GM21360 (cell line): ENCODE results near the gene ZNF497.
"Not testable (repeated sequence)": the region's sequence is repeated elsewhere in the genome, so short reads cannot be mapped to it uniquely, and the experiment has no call there.

Source experiments
- ATAC-seq: cut with Tn5 transposase; IDR thresholded peaks from one replicate; pipeline ENCODE4 v1.9.1; 2021; ENCODE audit warnings: mild to moderate bottlenecking, moderate library complexity; ENCODE audit not compliant: unreplicated experiment

Gene ZNF497

DNA sequence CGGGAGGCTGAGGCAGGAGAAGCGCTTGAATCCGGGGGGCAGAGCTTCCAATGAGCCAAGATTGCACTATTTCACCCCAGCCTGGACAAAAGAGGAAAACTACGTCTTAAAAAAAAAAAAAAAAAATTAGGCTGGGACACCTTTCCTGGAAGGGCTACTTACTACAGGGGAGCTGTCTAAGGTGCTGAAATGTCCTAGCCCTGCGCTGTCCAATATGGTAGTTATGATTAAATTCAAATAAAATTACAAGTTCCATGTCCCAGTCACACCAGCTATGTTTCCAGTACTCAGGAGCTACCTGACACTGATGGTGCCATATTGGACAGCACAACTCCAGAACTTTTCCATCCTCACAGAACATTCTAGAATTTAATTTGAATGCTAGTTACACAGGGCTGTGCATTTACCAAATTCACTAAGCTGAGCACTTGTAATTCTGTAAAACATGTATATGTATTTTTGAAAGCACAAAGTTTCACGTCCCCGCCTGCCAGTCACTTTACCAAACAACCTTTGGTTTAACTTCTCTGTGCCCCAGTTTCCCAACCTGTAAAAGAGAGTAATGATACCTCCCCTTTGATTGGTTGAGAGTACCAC lies 45.0 kb downstream of the ZNF497 start:
- ATAC-seq = no peak

DNA sequence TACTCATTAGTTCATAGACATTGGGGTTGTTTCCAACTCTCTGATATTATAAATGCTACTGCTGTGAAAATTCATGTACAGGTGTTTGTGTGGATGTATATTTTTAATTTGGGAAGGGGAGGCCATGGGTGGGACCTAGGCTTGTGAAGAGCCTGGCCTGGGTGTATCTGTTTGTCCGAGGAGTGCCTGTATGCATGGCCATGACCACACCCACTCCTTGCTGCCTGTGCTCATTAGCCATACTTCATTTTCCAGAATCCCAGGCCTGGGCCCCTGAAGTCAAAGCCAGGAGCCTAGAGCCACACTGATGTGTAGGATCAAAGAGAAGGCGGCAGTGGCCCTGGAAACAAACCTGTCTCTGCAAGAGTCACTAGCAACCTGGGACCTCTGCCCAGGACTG lies 47.0 kb downstream of the ZNF497 start:
- no peak for ATAC-seq

DNA sequence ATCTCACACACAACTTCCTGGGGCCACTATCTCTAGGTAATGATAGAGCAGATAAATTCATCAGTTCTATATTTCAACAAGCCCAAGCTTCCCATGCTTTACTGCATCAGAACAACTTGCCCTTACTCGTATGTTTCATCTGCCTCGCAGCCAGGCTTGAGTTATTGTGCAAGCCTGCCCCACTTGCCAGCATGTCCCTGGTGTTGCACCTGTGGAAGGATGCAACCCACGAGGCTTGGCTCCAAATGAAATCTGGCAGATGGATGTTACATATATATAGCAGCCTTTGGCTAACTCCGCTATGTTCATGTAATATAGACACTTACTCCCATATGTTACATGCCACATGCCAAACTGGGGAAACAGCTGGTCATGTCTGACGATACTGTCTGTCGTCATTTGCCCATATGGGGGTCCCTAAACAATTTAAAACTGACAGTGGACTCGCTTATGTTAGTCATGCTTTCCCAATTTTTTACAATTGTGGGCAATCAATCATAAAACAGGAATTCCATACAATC lies 51.1 kb downstream of the ZNF497 start:
- no peak for ATAC-seq

DNA sequence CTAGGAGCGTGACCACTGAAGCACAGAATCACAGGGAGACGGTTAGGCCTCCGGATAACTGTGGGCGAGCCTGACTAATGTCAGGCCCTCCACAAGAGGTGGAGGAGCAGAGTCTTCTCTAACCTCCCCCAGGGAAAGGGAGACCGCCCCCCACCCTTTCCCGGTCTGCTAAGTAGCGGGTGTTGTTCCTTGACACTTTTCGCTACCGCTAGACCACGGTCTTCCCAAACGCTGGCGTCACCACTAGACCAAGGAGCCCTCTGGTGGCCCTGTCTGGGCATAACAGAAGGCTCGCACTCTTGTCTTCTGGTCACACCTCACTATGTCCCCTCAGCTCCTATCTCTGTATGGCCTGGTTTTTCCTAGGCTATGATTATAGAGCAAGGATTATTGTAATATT lies 51.9 kb downstream of the ZNF497 start:
- not testable (repeated sequence) for ATAC-seq

DNA sequence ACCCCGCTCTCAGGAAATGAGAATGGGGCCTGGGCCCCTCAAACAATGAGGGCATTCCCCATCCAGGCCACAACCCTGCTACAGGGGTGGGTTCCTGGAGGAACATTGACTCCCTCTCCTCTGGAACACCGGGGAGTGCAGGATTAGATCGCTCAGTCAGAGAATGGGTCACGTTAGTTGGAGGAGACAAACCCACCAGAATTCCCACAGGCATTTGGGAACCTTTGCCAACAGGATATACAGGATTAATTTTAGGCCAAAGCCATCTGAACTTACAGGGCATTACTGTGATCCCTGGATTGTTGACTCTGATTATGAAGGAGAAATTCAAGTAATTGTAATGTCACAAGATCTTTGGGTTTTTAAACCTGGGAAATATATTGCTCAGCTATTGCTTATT lies 54.8 kb downstream of the ZNF497 start:
- ATAC-seq = no peak

DNA sequence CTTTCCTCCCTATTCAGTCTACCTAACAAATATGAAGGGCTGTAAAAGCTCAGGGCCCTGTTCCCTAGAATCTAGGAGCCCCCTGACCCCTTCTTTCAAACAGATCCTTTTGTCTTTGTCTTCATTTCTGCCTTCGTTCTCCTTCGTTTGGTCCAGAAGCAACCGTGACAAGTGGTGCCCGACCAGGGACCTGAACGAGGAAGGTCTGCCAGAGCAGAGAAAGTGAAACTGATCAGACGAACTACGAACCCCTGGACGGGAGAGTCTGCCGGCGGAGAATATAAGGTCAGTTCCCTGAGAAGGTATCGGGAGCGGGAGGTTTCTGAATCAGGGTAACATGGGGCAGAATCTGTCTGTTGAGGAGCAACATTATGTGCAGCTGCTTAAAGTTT lies 56.6 kb downstream of the ZNF497 start:
- no peak for ATAC-seq

DNA sequence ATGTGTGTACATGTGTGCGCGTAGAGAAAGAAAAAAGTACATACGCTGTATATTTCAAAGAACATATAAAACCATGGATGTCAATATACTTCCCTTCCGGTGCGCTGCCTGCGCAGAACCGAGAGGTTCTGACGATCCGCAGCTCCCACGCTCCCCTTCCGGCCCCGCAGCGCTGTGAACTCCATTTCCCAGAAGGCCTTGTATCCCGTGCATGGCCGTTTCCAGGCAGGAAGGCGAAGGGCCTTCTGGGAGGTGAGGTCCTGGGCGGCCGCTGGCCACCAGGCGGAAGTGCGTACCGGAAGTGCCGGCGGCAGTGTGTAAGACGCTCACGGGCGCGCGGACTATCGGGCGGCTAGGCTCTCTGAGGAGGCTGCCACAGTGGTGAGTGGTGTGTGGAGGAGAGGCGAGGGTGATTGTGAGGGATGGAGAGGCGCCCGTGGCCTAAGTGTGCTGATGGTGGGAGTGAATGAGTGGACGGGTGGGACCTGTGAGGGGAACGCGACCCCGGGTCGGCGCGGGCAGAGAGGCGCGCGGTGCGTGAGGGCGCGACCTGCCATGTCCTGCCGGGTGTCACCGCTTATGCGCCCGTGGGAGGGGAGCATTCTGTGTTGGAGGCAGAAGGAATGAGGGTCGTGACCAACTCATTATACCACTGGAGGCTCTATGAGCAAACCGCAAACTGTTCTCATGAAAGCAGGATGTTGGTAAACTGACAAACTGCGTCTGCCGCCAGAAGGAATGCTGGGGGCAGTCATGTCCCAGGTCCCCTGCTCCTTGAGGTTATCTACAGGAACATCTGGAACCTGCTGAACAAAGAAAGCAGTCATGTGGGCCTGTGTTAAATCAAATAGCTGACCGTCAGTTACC lies 57.3 kb downstream of the ZNF497 start, which contains the start of gene ERVK3-1:
ERVK3-1 (plus strand) TSS at position 313 of the 867 bp plus-strand sequence. CDS start 6,792 bp downstream, outside the sequence.
- peak; percentile 96 for ATAC-seq

DNA sequence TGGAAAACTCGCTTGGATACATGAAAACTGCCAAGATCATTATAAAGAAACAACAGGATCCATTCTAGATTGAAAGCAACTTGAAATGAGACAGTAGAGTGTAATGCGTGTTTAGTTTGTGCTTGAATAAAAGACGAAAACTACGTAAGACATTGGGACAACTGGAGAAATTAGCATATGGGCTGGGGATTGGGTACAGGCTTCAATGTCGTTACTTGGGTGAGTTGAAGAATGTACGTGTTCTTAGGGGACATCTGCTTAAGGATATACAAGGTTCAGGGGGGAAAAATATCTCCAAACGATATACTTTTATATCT lies 57.8 kb downstream of the ZNF497 start:
- peak; percentile 3 for ATAC-seq
